Naive thymus-derived CD4-positive, alpha-beta T cell (primary cell): ENCODE data around the gene SERPINE1. TPM values are rescaled to one million over a fixed set of nuclear protein-coding genes. Genes with fewer than 3 reads are reported as not detected.

Source experiments
- ATAC-seq: fragments of 150-1000 bp; cut with Tn5 transposase; 2 replicates; pipeline ENCODE4 v1.10.0; 2021; ENCODE audit warnings: mild to moderate bottlenecking, moderate library complexity
- CTCF ChIA-PET: fragments of 350-600 bp; sonication (Branson Sonifier 250); formaldehyde crosslinking; loops from one replicate; lab custom pipeline; 2021; ENCODE audit warnings: antibody characterized with exemption; lab: Charles Lee
- POLR2A ChIA-PET: fragments of 350-600 bp; sonication (Branson Sonifier 250); formaldehyde crosslinking; loops from one replicate; lab custom pipeline; 2021; ENCODE audit warnings: antibody characterized with exemption, inconsistent platforms; lab: Charles Lee
- DNase-seq, 9 donors: peaks; one replicate each; pipeline versions ENCODE4 v3.0.0 to v3.0.0-alpha.2; 2020 to 2022; ENCODE audit warnings: mixed read lengths in 1 of 9
- H3K27ac ChIP-seq: one replicate; pipeline ENCODE4 v1.7.0; 2013; ENCODE audit warnings: mild to moderate bottlenecking, low read depth, low read length, moderate library complexity
- H3K27me3 ChIP-seq, 2 donors: one replicate each; pipeline ENCODE4 v1.7.0; 2013; ENCODE audit warnings: low read length in 2 of 2, mild to moderate bottlenecking in 2 of 2, moderate library complexity in 2 of 2; ENCODE audit not compliant: control insufficient read depth in 2 of 2, insufficient read depth in 2 of 2
- H3K36me3 ChIP-seq, 3 experiments: 1 replicate in 2 of 3; 2 replicates in 1 of 3; pipeline ENCODE4 v1.7.0; 2013; ENCODE audit warnings: low read length in 3 of 3, mild to moderate bottlenecking in 3 of 3, moderate library complexity in 1 of 3; ENCODE audit not compliant: insufficient read depth in 3 of 3, control insufficient read depth in 2 of 3
- H3K4me1 ChIP-seq, 2 donors: one replicate each; pipeline ENCODE4 v1.7.0; 2013; ENCODE audit warnings: low read length in 2 of 2, mild to moderate bottlenecking in 2 of 2, moderate library complexity in 1 of 2; ENCODE audit not compliant: control insufficient read depth in 2 of 2, insufficient read depth in 2 of 2
- H3K4me3 ChIP-seq: 2 replicates; pipeline ENCODE4 v1.7.0; 2013; ENCODE audit warnings: mild to moderate bottlenecking, low read length
- H3K9me3 ChIP-seq, 3 experiments: 1 replicate in 2 of 3; 2 replicates in 1 of 3; pipeline ENCODE4 v1.7.0; 2013; ENCODE audit warnings: low read length in 3 of 3; ENCODE audit not compliant: control insufficient read depth in 2 of 3
- H3K27ac Mint-ChIP-seq, 9 donors: one replicate each; pipeline ENCODE4 v1.8.0; 2020 to 2022; ENCODE audit warnings: mixed read lengths in 9 of 9, mild to moderate bottlenecking in 8 of 9, moderate library complexity in 5 of 9, inconsistent platforms in 2 of 9
- H3K27me3 Mint-ChIP-seq, 5 donors: one replicate each; pipeline ENCODE4 v1.8.0; 2021 to 2022; ENCODE audit warnings: mixed read lengths in 5 of 5, mild to moderate bottlenecking in 1 of 5
- H3K36me3 Mint-ChIP-seq, 5 donors: one replicate each; pipeline ENCODE4 v1.8.0; 2020 to 2022; ENCODE audit warnings: mixed read lengths in 5 of 5, mild to moderate bottlenecking in 3 of 5, inconsistent platforms in 1 of 5
- H3K4me1 Mint-ChIP-seq, 7 donors: one replicate each; pipeline ENCODE4 v1.8.0; 2020 to 2022; ENCODE audit warnings: mixed read lengths in 7 of 7, mild to moderate bottlenecking in 3 of 7, inconsistent platforms in 1 of 7
- H3K4me3 Mint-ChIP-seq, 10 donors: one replicate each; pipeline ENCODE4 v1.8.0; 2020 to 2022; ENCODE audit warnings: mild to moderate bottlenecking in 10 of 10, mixed read lengths in 10 of 10, moderate library complexity in 6 of 10, inconsistent platforms in 2 of 10
- H3K9me3 Mint-ChIP-seq, 11 donors: one replicate each; pipeline ENCODE4 v1.8.0; 2020 to 2022; ENCODE audit warnings: mixed read lengths in 11 of 11, mild to moderate bottlenecking in 4 of 11, inconsistent platforms in 1 of 11, moderate library complexity in 1 of 11
- intact Hi-C, 2 donors: fragments of 100-400 bp; cut with micrococcal nuclease; formaldehyde crosslinking; loops; one replicate each; pipeline ENCODE4 v1.15.1; 2023
- polyA plus RNA-seq, 2 donors: library from polyadenylated mRNA; unstranded; fragments of 300-500 nt; fragmentation: Illumina TruSeq; gene quantifications; one replicate each; pipeline ENCODE4 v1.2.3, GENCODE V29; 2021
- total RNA-seq, 6 experiments: library from RNA in 5 of 6; stranded (reverse) in 5 of 6; gene quantifications; 1 replicate in 5 of 6; 2 replicates in 1 of 6; pipeline ENCODE4 v1.2.3 and lab custom pipeline; 2021 to 2026

SERPINE1 gene
- total and polyA plus RNA-seq, 7 experiments from 2014 or later: 0.08 to 0.56 (median 0.36) TPM; not detected in 4

GRCh38 chr7:101161692-101162471 is 35.0 kb downstream of the SERPINE1 start:
- H3K9me3 Mint-ChIP-seq: peaks cover 0 to 8% (median 0%) of the 10 kb centered on the region in 11 donors
- CTCF ChIA-PET: interaction anchor here (1.9 kb wide), 1 partner anchor 18 kb away, joined by 6 read pairs; no protein-coding TSS in a partner anchor
- Histone ChIP-seq H3K36me3 (peaks cover 0 to 24% (median 0%) of the 10 kb centered on the region in 3 experiments), H3K27me3 (peaks cover 10 to 23% of the 10 kb centered on the region in 2 donors), H3K4me3 (no peak overlapping the region), H3K9me3 (no peaks in the 10 kb centered on the region), H3K4me1 (peaks cover 21 to 23% of the 10 kb centered on the region in 2 donors), H3K27ac (no peak overlapping the region)
- H3K36me3 Mint-ChIP-seq: peaks cover 0 to 38% (median 14%) of the 10 kb centered on the region in 5 donors
- H3K27ac Mint-ChIP-seq: peak overlapping the region in 1 of 9 donors; percentile 68
- POLR2A ChIA-PET: no interaction called here
- ATAC-seq: no peak
- H3K4me1 Mint-ChIP-seq: peaks cover 18 to 26% (median 22%) of the 10 kb centered on the region in 7 donors
- DNase-seq: no peak
- intact Hi-C loops: no loop called here
- H3K27me3 Mint-ChIP-seq: peaks cover 25 to 37% (median 31%) of the 10 kb centered on the region in 5 donors
- peak overlapping the region; percentile 55 to 80 (median 72) for H3K4me3 Mint-ChIP-seq

- H3K36me3 Mint-ChIP-seq: peaks cover 0 to 31% (median 13%) of the 10 kb centered on the region in 5 donors
- peaks cover 32 to 46% (median 39%) of the 10 kb centered on the region in 5 donors for H3K27me3 Mint-ChIP-seq
- intact Hi-C loops: no loop called here
- Histone ChIP-seq H3K4me1 (peaks cover 21 to 25% of the 10 kb centered on the region in 2 donors), H3K27me3 (peaks cover 13 to 30% of the 10 kb centered on the region in 2 donors), H3K9me3 (no peaks in the 10 kb centered on the region), H3K27ac (no peak overlapping the region), H3K4me3 (no peak overlapping the region), H3K36me3 (peaks cover 0 to 15% (median 0%) of the 10 kb centered on the region in 3 experiments)
- no peak for ATAC-seq
- H3K27ac Mint-ChIP-seq: peak overlapping the region in 1 of 9 donors; percentile 68
- H3K4me1 Mint-ChIP-seq: peaks cover 21 to 34% (median 27%) of the 10 kb centered on the region in 7 donors
- ChIA-PET POLR2A (no interaction called here), CTCF (interaction anchor here (1.0 kb wide), 1 partner anchor 18 kb away, joined by 3 read pairs; no protein-coding TSS in a partner anchor)
- no peak for DNase-seq
- H3K9me3 Mint-ChIP-seq: peaks cover 0 to 8% (median 0%) of the 10 kb centered on the region in 11 donors
- peak overlapping the region; percentile 61 to 80 (median 76) for H3K4me3 Mint-ChIP-seq
Observed at GRCh38 chr7:101162551-101163278, 35.8 kb downstream of the SERPINE1 start.

- intact Hi-C loops: no loop called here
- ChIA-PET CTCF (interaction anchor here (1.0 kb wide), 1 partner anchor 19 kb away, joined by 3 read pairs; no protein-coding TSS in a partner anchor), POLR2A (interaction anchor here (2.1 kb wide), 1 partner anchor 54 kb away, joined by 6 read pairs; the partner anchor contains the start of genes PLOD3 and ZNHIT1)
- peaks cover 38 to 53% (median 46%) of the 10 kb centered on the region in 5 donors for H3K27me3 Mint-ChIP-seq
- H3K9me3 ChIP-seq: no peaks in the 10 kb centered on the region
- peaks cover 21 to 25% of the 10 kb centered on the region in 2 donors for H3K4me1 ChIP-seq
- H3K27me3 ChIP-seq: peaks cover 14 to 37% of the 10 kb centered on the region in 2 donors
- peak overlapping the region; percentile 55 to 83 (median 76) for H3K4me3 Mint-ChIP-seq
- no peak overlapping the region for H3K27ac ChIP-seq
- peaks cover 0 to 9% (median 0%) of the 10 kb centered on the region in 3 experiments for H3K36me3 ChIP-seq
- DNase-seq (peak in 2 of 9 donors; percentile 22 to 23), ATAC-seq (no peak)
- peaks cover 0 to 8% (median 0%) of the 10 kb centered on the region in 11 donors for H3K9me3 Mint-ChIP-seq
- no peak overlapping the region for H3K27ac Mint-ChIP-seq
- H3K4me3 ChIP-seq: peak overlapping the region; percentile 35
- peaks cover 0 to 27% (median 9%) of the 10 kb centered on the region in 5 donors for H3K36me3 Mint-ChIP-seq
- H3K4me1 Mint-ChIP-seq: peaks cover 24 to 40% (median 31%) of the 10 kb centered on the region in 7 donors
Observed at GRCh38 chr7:101163279-101164070, 36.6 kb downstream of the SERPINE1 start.

GRCh38 chr7:101164071-101164840 is 37.4 kb downstream of the SERPINE1 start:
- intact Hi-C loops: no loop called here
- peak in 1 of 9 donors; percentile 25 for DNase-seq
- Histone ChIP-seq H3K27me3 (peaks cover 19 to 41% of the 10 kb centered on the region in 2 donors), H3K27ac (no peak overlapping the region), H3K9me3 (no peaks in the 10 kb centered on the region), H3K36me3 (peaks cover 0 to 7% (median 0%) of the 10 kb centered on the region in 3 experiments), H3K4me1 (peaks cover 23 to 29% of the 10 kb centered on the region in 2 donors), H3K4me3 (no peak overlapping the region)
- Mint-ChIP-seq H3K36me3 (peaks cover 0 to 22% (median 8%) of the 10 kb centered on the region in 5 donors), H3K9me3 (peaks cover 0 to 9% (median 0%) of the 10 kb centered on the region in 11 donors), H3K27me3 (peaks cover 45 to 60% (median 53%) of the 10 kb centered on the region in 5 donors), H3K27ac (peak overlapping the region in 3 of 9 donors; percentile 53 to 82 (median 73)), H3K4me1 (peaks cover 29 to 46% (median 36%) of the 10 kb centered on the region in 7 donors), H3K4me3 (peak overlapping the region; percentile 35 to 80 (median 70))
- ChIA-PET CTCF (no interaction called here), POLR2A (interaction anchor here (2.1 kb wide), 1 partner anchor 53 kb away, joined by 6 read pairs; the partner anchor contains the start of genes PLOD3 and ZNHIT1)
- no peak for ATAC-seq
